T-helper 17 cell (primary cell): ENCODE measurements around the gene OBI1. TPM values are rescaled to one million over a fixed set of nuclear protein-coding genes. Genes with fewer than 3 reads are reported as not detected.

Experiments
- ATAC-seq: fragments of 150-1000 bp; cut with Tn5 transposase; 2 replicates; pipeline ENCODE4 v1.10.0; 2021; ENCODE audit warnings: mild to moderate bottlenecking, moderate library complexity
- DNase-seq, 3 donors: peaks; one replicate each; pipeline versions ENCODE4 v3.0.0 to v3.0.0-alpha.2; 2020 to 2021
- H3K9me3 ChIP-seq: one replicate; pipeline ENCODE4 v1.7.0; 2013; ENCODE audit warnings: low read length, mild to moderate bottlenecking; ENCODE audit not compliant: control insufficient read depth, poor library complexity, severe bottlenecking
- H3K27ac Mint-ChIP-seq: one replicate; pipeline ENCODE4 v1.8.0; 2022; ENCODE audit warnings: mild to moderate bottlenecking, moderate library complexity, mixed read lengths
- H3K27me3 Mint-ChIP-seq: one replicate; pipeline ENCODE4 v1.8.0; 2022; ENCODE audit warnings: mixed read lengths
- H3K36me3 Mint-ChIP-seq: one replicate; pipeline ENCODE4 v1.8.0; 2022; ENCODE audit warnings: low read depth, mixed read lengths
- H3K4me1 Mint-ChIP-seq: one replicate; pipeline ENCODE4 v1.8.0; 2022; ENCODE audit warnings: mild to moderate bottlenecking, mixed read lengths
- H3K4me3 Mint-ChIP-seq: one replicate; pipeline ENCODE4 v1.8.0; 2022; ENCODE audit warnings: mild to moderate bottlenecking, moderate library complexity, mixed read lengths
- total RNA-seq, 4 donors: library from RNA in 2 of 4; stranded (reverse) in 2 of 4; gene quantifications; one replicate each; pipeline ENCODE4 v1.2.3 and lab custom pipeline; 2022 to 2026

Gene OBI1
- total RNA-seq, 2 donors from 2014 or later: 2.5 to 4.5 TPM

GRCh38 chr13:78596736-78597601 is 62.0 kb downstream of the OBI1 start:
- peaks cover 10% of the 10 kb centered on the region for H3K9me3 ChIP-seq
- DNase-seq (no peak), ATAC-seq (no peak)
- H3K4me1 Mint-ChIP-seq: peaks cover 2% of the 10 kb centered on the region
- H3K27me3 Mint-ChIP-seq: peaks cover 82% of the 10 kb centered on the region
- peaks cover 2% of the 10 kb centered on the region for H3K36me3 Mint-ChIP-seq
- H3K27ac Mint-ChIP-seq: peak overlapping the region; percentile 89
- peak overlapping the region; percentile 49 for H3K4me3 Mint-ChIP-seq

- DNase-seq: no peak
- no peak overlapping the region for H3K4me3 Mint-ChIP-seq
These were observed 62.6 kb downstream of the OBI1 start for GRCh38 chr13:78596399-78596735.

DNA sequence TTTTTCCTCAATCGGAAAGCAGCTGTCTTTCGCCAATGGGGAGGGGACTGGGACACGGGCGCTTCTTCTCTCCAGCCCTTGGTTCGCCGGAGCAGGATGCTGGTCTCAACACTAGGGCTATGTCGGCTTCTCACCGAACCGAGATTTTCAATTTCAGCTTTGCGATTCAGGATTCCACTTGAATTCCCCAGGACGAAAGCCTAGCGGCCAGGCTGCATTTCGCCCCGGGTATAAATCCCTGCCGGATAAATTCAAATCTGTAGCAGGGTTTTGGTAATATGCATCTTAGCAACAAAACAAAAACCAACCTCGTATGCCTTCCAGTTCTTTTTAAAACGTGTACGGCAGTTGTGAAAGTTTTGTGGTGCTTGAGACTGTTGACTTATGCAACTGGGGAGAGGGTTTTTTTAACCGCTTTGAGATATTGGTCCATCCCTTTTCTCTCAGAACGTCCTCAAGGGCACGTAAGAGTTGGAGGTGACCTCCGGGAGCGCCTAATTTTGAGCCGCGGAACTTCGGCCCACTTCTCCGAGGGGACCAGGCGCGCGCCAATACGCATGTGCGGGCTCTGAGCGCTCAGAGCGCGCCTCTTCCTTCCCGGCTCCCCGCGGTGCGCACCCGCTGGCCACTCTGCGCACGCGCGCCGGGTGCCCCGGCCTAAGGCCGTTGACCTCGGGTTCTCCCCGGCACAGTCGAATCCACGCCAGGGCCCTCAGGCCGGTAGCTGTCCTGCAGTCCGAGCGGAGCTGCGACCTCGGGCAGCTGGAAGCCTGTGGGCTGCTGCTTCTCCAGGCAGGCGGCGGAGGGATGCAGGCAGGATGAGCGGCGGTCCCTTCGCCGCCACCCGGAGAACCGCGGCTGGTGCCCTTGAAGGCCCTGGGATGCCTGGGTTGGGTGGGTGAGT is 63.2 kb downstream of the OBI1 start:
- no peak for DNase-seq
- ATAC-seq: no peak
- H3K9me3 ChIP-seq: peaks cover 10% of the 10 kb centered on the region
- H3K27ac Mint-ChIP-seq: peak overlapping the region; percentile 89
- H3K4me3 Mint-ChIP-seq: peak overlapping the region; percentile 62
- H3K27me3 Mint-ChIP-seq: peaks cover 85% of the 10 kb centered on the region
- H3K4me1 Mint-ChIP-seq: no peaks in the 10 kb centered on the region
- H3K36me3 Mint-ChIP-seq: peaks cover 2% of the 10 kb centered on the region

More at GRCh38 chr13:78596399-78596735, 62.6 kb downstream of the OBI1 start:
- H3K9me3 ChIP-seq: peaks cover 10% of the 10 kb centered on the region
- H3K36me3 Mint-ChIP-seq: peaks cover 2% of the 10 kb centered on the region
- H3K27me3 Mint-ChIP-seq: peaks cover 86% of the 10 kb centered on the region
- no peak for ATAC-seq
- peaks cover 1% of the 10 kb centered on the region for H3K4me1 Mint-ChIP-seq
- H3K27ac Mint-ChIP-seq: peak overlapping the region; percentile 89

- H3K9me3 ChIP-seq: peaks cover 10% of the 10 kb centered on the region
- no peaks in the 10 kb centered on the region for H3K4me1 Mint-ChIP-seq
- H3K27me3 Mint-ChIP-seq: peaks cover 84% of the 10 kb centered on the region
- H3K4me3 Mint-ChIP-seq: peak overlapping the region; percentile 49
- DNase-seq (no peak), ATAC-seq (no peak)
- peaks cover 2% of the 10 kb centered on the region for H3K36me3 Mint-ChIP-seq
- peak overlapping the region; percentile 89 for H3K27ac Mint-ChIP-seq
These were observed 64.4 kb downstream of the OBI1 start for GRCh38 chr13:78594456-78594975.

- H3K27ac Mint-ChIP-seq: peak overlapping the region; percentile 89
- H3K4me3 Mint-ChIP-seq: peak overlapping the region; percentile 49
- peaks cover 2% of the 10 kb centered on the region for H3K36me3 Mint-ChIP-seq
- H3K4me1 Mint-ChIP-seq: no peaks in the 10 kb centered on the region
- H3K27me3 Mint-ChIP-seq: peaks cover 84% of the 10 kb centered on the region
- ATAC-seq: no peak
- peaks cover 10% of the 10 kb centered on the region for H3K9me3 ChIP-seq
- DNase-seq: no peak
These were observed 65.1 kb downstream of the OBI1 start for GRCh38 chr13:78593652-78594455.

GRCh38 chr13:78593129-78593528 is 65.8 kb downstream of the OBI1 start:
- ATAC-seq: no peak
- peaks cover 10% of the 10 kb centered on the region for H3K9me3 ChIP-seq
- DNase-seq: no peak
- peaks cover 2% of the 10 kb centered on the region for H3K36me3 Mint-ChIP-seq
- no peaks in the 10 kb centered on the region for H3K4me1 Mint-ChIP-seq
- peak overlapping the region; percentile 8 for H3K27ac Mint-ChIP-seq
- peaks cover 86% of the 10 kb centered on the region for H3K27me3 Mint-ChIP-seq
- no peak overlapping the region for H3K4me3 Mint-ChIP-seq

DNA sequence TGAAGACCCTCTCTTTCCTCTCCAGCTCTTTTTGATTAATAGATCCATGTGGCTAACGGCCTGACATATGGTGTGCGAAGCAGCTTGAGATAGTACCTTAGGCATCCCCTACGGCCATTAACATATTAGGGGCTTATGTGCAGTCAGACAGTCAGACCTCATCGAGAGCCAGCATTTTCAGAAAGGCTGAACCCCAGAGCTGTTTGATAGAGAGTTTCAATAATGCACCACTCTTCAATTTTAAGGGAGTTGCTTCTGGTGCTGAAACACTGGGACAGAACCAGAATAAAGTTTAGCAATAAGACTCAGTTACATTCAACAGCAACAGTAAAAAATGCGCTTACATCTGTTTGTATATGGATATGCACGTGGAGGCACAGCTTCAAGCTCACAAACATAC is 66.4 kb downstream of the OBI1 start:
- H3K4me1 Mint-ChIP-seq: no peaks in the 10 kb centered on the region

DNA sequence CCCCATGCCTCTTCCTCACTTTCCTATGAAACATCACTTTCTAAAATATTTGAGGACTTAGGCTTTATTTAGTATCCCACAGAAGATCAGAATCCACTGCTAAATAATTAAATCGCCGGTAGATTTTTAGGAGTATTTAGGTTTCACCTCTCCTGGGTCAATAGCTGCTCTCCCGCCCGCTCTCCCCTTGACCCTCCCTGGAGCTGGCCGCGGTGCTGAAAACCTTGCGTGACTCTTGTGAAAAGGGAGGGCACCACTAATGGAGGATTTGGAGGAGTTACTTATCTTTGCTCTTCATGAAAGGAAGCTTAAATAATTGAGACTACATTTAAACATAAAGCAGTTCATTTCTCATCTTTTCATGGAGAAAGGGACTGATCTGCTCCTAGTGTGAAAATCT is 69.7 kb downstream of the OBI1 start:
- Mint-ChIP-seq H3K4me3 (no peak overlapping the region), H3K36me3 (peaks cover 2% of the 10 kb centered on the region), H3K27ac (no peak overlapping the region), H3K27me3 (peaks cover 89% of the 10 kb centered on the region), H3K4me1 (no peaks in the 10 kb centered on the region)
- DNase-seq (no peak), ATAC-seq (no peak)
- no peaks in the 10 kb centered on the region for H3K9me3 ChIP-seq

More for the DNA sequence above, 66.4 kb downstream of the OBI1 start:
- Mint-ChIP-seq H3K27ac (peak overlapping the region; percentile 8), H3K27me3 (peaks cover 86% of the 10 kb centered on the region), H3K4me3 (no peak overlapping the region), H3K36me3 (peaks cover 2% of the 10 kb centered on the region)
- DNase-seq: no peak
- no peak for ATAC-seq
- peaks cover 7% of the 10 kb centered on the region for H3K9me3 ChIP-seq

DNA sequence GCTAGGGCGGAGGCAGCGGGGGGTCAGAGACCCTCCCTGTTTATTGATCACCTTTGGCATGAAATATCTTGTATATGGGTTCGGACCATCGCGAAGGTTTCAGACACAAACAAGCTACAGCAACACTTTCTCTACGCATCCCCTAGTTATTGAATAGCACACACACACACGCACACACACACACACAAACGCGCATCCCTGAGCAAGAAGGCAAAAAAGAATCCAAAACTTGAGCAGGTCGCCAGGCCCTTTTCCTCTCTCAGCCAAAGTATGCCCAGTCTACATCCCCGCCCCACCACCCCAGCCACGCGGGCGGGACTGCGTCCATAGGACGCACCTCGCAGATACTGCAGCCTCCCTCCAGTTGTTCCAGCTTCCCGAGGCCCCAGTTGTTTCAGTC is 71.6 kb downstream of the OBI1 start:
- H3K4me1 Mint-ChIP-seq: no peaks in the 10 kb centered on the region
- ATAC-seq (no peak), DNase-seq (no peak)
- peaks cover under 1% of the 10 kb centered on the region for H3K36me3 Mint-ChIP-seq
- H3K4me3 Mint-ChIP-seq: no peak overlapping the region
- no peak overlapping the region for H3K27ac Mint-ChIP-seq
- H3K9me3 ChIP-seq: no peaks in the 10 kb centered on the region
- peaks cover 83% of the 10 kb centered on the region for H3K27me3 Mint-ChIP-seq

DNA sequence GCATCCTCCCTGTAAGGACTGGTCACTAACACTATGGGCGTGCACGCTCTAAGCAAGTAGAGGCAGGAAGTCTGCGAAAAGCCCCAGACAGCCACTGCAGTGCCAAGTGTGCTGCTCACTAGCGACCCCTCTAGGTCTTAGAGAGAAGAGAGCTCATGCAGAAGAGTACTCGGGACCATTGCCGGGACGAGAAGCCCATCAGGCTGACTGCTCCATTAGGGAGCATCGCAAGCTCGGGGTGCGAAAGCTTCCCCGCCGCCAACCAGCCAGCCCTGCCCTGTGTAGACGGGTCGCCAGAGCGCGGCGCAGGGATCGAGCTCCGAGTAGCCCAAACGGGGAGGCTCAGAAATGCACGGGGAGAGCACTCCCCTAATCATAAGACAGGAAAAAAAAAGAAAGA is 72.2 kb downstream of the OBI1 start:
- H3K27ac Mint-ChIP-seq: no peak overlapping the region
- H3K4me3 Mint-ChIP-seq: peak overlapping the region; percentile 51
- DNase-seq (no peak), ATAC-seq (no peak)
- no peaks in the 10 kb centered on the region for H3K9me3 ChIP-seq
- H3K27me3 Mint-ChIP-seq: peaks cover 81% of the 10 kb centered on the region
- H3K4me1 Mint-ChIP-seq: no peaks in the 10 kb centered on the region
- H3K36me3 Mint-ChIP-seq: no peaks in the 10 kb centered on the region

- ATAC-seq: no peak
- no peak for DNase-seq
- no peak overlapping the region for H3K27ac Mint-ChIP-seq
- H3K4me3 Mint-ChIP-seq: no peak overlapping the region
- peaks cover 60% of the 10 kb centered on the region for H3K27me3 Mint-ChIP-seq
- H3K9me3 ChIP-seq: no peaks in the 10 kb centered on the region
- peaks cover 2% of the 10 kb centered on the region for H3K36me3 Mint-ChIP-seq
- no peaks in the 10 kb centered on the region for H3K4me1 Mint-ChIP-seq
These were observed 82.7 kb downstream of the OBI1 start for GRCh38 chr13:78576261-78576660.

GRCh38 chr13:78572459-78572858 is 86.5 kb downstream of the OBI1 start:
- DNase-seq (no peak), ATAC-seq (no peak)
- Mint-ChIP-seq H3K36me3 (no peaks in the 10 kb centered on the region), H3K4me3 (no peak overlapping the region), H3K27ac (no peak overlapping the region), H3K4me1 (no peaks in the 10 kb centered on the region), H3K27me3 (peaks cover 28% of the 10 kb centered on the region)
- H3K9me3 ChIP-seq: no peaks in the 10 kb centered on the region
